ENCODE results near the gene NFATC4. TPM values are rescaled to one million over a fixed set of nuclear protein-coding genes. Genes with fewer than 3 reads are reported as not detected.

The NFATC4 gene
- total and polyA plus RNA-seq, 10 donors = 10.7 to 145 (median 23.0) TPM

- Histone ChIP-seq H3K4me1 (peaks cover 14 to 48% (median 28%) of the 10 kb centered on the region in 6 donors), H3K9me3 (no peaks in the 10 kb centered on the region), H3K27ac (peak overlapping the region in 4 of 8 donors; percentile 67 to 78 (median 72)), H3K4me3 (peak overlapping the region in 5 of 8 donors; percentile 43 to 81 (median 53)), H3K27me3 (replicated peaks in 1 of 7) (peaks cover 0 to 20% (median 0%) of the 10 kb centered on the region in 7 donors), H3K36me3 (no peaks in the 10 kb centered on the region)
- intact Hi-C loops (cut with DNase I; ENCODE audit: low total_unique reads) = no loop called here
- 56 to 62% (median 57%) methylated on average over 4 of the region's 4 CpGs for WGBS, 5 donors
- TF ChIP-seq POLR2AphosphoS5 (IDR thresholded peaks at IDR 0.05) (no peak), CTCF (IDR thresholded peaks at IDR 0.05 in 8 of 11, conservative IDR thresholded peaks at IDR 0.05 in 3 of 11) (no peak), POLR2A (IDR thresholded peaks at IDR 0.05) (no peak)
- DNase-seq = no peak
Observed at GRCh38 chr14:24399999-24400718, 32.2 kb downstream of the NFATC4 start.

- H3K27ac ChIP-seq = peak overlapping the region in 2 of 8 donors; percentile 2 to 13
- intact Hi-C loops (cut with DNase I; ENCODE audit: low total_unique reads) = no loop called here
- 65 to 75% (median 70%) methylated on average over 9 of the region's 9 CpGs for WGBS, 5 donors
Observed at GRCh38 chr14:24401810-24402702, 34.1 kb downstream of the NFATC4 start.

GRCh38 chr14:24403294-24403998 is 35.5 kb downstream of the NFATC4 start:
- 61 to 85% (median 76%) methylated on average over 7 of the region's 7 CpGs for WGBS, 5 donors
- H3K4me3 ChIP-seq = no peak overlapping the region
- peaks cover 10 to 42% (median 26%) of the 10 kb centered on the region in 6 donors for H3K4me1 ChIP-seq
- H3K9me3 ChIP-seq = no peaks in the 10 kb centered on the region
- TF ChIP-seq POLR2A (IDR thresholded peaks at IDR 0.05) = no peak
- TF ChIP-seq POLR2AphosphoS5 (IDR thresholded peaks at IDR 0.05) = no peak
- no peak for TF ChIP-seq CTCF (IDR thresholded peaks at IDR 0.05 in 8 of 11, conservative IDR thresholded peaks at IDR 0.05 in 3 of 11)
- peaks cover 0 to 20% (median 0%) of the 10 kb centered on the region in 7 donors for H3K27me3 ChIP-seq (replicated peaks in 1 of 7)
- peak overlapping the region in 2 of 8 donors; percentile 10 to 13 for H3K27ac ChIP-seq
- peaks cover 0 to 7% (median 0%) of the 10 kb centered on the region in 6 donors for H3K36me3 ChIP-seq
- DNase-seq = no peak
- intact Hi-C loops (cut with DNase I; ENCODE audit: low total_unique reads) = no loop called here

More at GRCh38 chr14:24401810-24402702, 34.1 kb downstream of the NFATC4 start:
- Histone ChIP-seq H3K27me3 (replicated peaks in 1 of 7) (peaks cover 0 to 20% (median 0%) of the 10 kb centered on the region in 7 donors), H3K4me1 (peaks cover 14 to 48% (median 28%) of the 10 kb centered on the region in 6 donors), H3K36me3 (no peaks in the 10 kb centered on the region), H3K9me3 (no peaks in the 10 kb centered on the region), H3K4me3 (no peak overlapping the region)
- DNase-seq = no peak
- TF ChIP-seq CTCF (IDR thresholded peaks at IDR 0.05 in 8 of 11, conservative IDR thresholded peaks at IDR 0.05 in 3 of 11) = no peak
- no peak for TF ChIP-seq POLR2A (IDR thresholded peaks at IDR 0.05)
- no peak for TF ChIP-seq POLR2AphosphoS5 (IDR thresholded peaks at IDR 0.05)

Measured in spleen (tissue), 11 donors.